ENCODE measurements around the gene ATP5MC3.

- TF ChIP-seq, protein P1, sequence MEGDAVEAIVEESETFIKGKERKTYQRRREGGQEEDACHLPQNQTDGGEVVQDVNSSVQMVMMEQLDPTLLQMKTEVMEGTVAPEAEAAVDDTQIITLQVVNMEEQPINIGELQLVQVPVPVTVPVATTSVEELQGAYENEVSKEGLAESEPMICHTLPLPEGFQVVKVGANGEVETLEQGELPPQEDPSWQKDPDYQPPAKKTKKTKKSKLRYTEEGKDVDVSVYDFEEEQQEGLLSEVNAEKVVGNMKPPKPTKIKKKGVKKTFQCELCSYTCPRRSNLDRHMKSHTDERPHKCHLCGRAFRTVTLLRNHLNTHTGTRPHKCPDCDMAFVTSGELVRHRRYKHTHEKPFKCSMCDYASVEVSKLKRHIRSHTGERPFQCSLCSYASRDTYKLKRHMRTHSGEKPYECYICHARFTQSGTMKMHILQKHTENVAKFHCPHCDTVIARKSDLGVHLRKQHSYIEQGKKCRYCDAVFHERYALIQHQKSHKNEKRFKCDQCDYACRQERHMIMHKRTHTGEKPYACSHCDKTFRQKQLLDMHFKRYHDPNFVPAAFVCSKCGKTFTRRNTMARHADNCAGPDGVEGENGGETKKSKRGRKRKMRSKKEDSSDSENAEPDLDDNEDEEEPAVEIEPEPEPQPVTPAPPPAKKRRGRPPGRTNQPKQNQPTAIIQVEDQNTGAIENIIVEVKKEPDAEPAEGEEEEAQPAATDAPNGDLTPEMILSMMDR (IDR thresholded peaks at IDR 0.05; ENCODE audit: poor library complexity, severe bottlenecking) = no peak
- TF ChIP-seq TAF1 (IDR thresholded peaks at IDR 0.05; ENCODE audit: low read depth) = no peak
- TF ChIP-seq EZH2 (IDR thresholded peaks at IDR 0.05; ENCODE audit: borderline replicate concordance, insufficient read depth, low read length, poor library complexity, severe bottlenecking) = no peak
- no peak for TF ChIP-seq POLR2AphosphoS5 (IDR thresholded peaks at IDR 0.05)
- no peak for TF ChIP-seq RAD21 (conservative IDR thresholded peaks at IDR 0.05)
Observed at GRCh38 chr2:175164235-175164634, 17.3 kb downstream of the ATP5MC3 start.
